NCI-H2227 treated with DMSO at 0.1 percent for 48 hours (cell line): Measurements from ENCODE around the gene TEX44.
"Not testable (repeated sequence)": the region's sequence is repeated elsewhere in the genome, so short reads cannot be mapped to it uniquely, and the experiment has no call there.

Experiments
- DNase-seq: peaks from one replicate; lab custom pipeline; 2025; lab: John Stamatoyannopoulos, UW

The TEX44 gene

GRCh38 chr2:231592636-231593145 lies at the start of gene TEX44:
Gene TEX44, plus strand, starts transcription at chr2:231592864. Its CDS starts 88 bp downstream, at chr2:231592952.
- DNase-seq = no peak

- DNase-seq = no peak
These were observed 47.4 kb upstream of the TEX44 start for GRCh38 chr2:231545105-231545902.

GRCh38 chr2:231546014-231546715 lies 46.5 kb upstream of the TEX44 start:
- no peak for DNase-seq

- DNase-seq = no peak
These were observed 45.2 kb upstream of the TEX44 start for GRCh38 chr2:231547315-231548110.

GRCh38 chr2:231548752-231549151 lies 43.9 kb upstream of the TEX44 start:
- no peak for DNase-seq

GRCh38 chr2:231549446-231550239 lies 43.0 kb upstream of the TEX44 start:
- DNase-seq = no peak

GRCh38 chr2:231552752-231553151 lies 39.9 kb upstream of the TEX44 start:
- no peak for DNase-seq

GRCh38 chr2:231554327-231554726 lies 38.3 kb upstream of the TEX44 start:
- DNase-seq = no peak

GRCh38 chr2:231554748-231555545 lies 37.7 kb upstream of the TEX44 start:
- no peak for DNase-seq

- DNase-seq = not testable (repeated sequence)
These were observed 36.2 kb upstream of the TEX44 start for GRCh38 chr2:231556496-231556895.

- DNase-seq = no peak
These were observed 35.7 kb upstream of the TEX44 start for GRCh38 chr2:231556981-231557380.

GRCh38 chr2:231557571-231558217 lies 35.0 kb upstream of the TEX44 start:
- peak; percentile 18 for DNase-seq

- peak; percentile 45 for DNase-seq
These were observed 29.2 kb upstream of the TEX44 start for GRCh38 chr2:231563378-231563961.

- no peak for DNase-seq
These were observed 26.6 kb upstream of the TEX44 start for GRCh38 chr2:231565887-231566594.

GRCh38 chr2:231567159-231567558 lies 25.5 kb upstream of the TEX44 start:
- no peak for DNase-seq

- no peak for DNase-seq
These were observed 24.4 kb upstream of the TEX44 start for GRCh38 chr2:231568098-231568784.

GRCh38 chr2:231568785-231569435 lies 23.8 kb upstream of the TEX44 start:
- no peak for DNase-seq

GRCh38 chr2:231570915-231571314 lies 21.7 kb upstream of the TEX44 start:
- not testable (repeated sequence) for DNase-seq
